ENCODE results near the gene PPP1R1A. TPM values are rescaled to one million over a fixed set of nuclear protein-coding genes. Genes with fewer than 3 reads are reported as not detected.

The PPP1R1A gene
- total and polyA plus RNA-seq, 2 experiments from 2014 or later = 7.6 to 26.9 TPM

- ATAC-seq = peak; percentile 89
- H3K27ac Mint-ChIP-seq = no peak overlapping the region
Measured at GRCh38 chr12:54596526-54596946, 8.1 kb upstream of the PPP1R1A start.

GRCh38 chr12:54595471-54595870 is 7.0 kb upstream of the PPP1R1A start:
- H2AFZ ChIP-seq = no peak overlapping the region
- Mint-ChIP-seq H3K9me3 (no peaks in the 10 kb centered on the region), H3K36me3 (ENCODE audit: low read depth) (no peaks in the 10 kb centered on the region), H3K27ac (no peak overlapping the region), H3K4me1 (peaks cover 14% of the 10 kb centered on the region), H3K27me3 (ENCODE audit: insufficient read depth, low read depth, poor library complexity) (peaks cover 30% of the 10 kb centered on the region), H3K4me3 (no peak overlapping the region)
- TF ChIP-seq ZNF462 (CRISPR knock-in tag; IDR thresholded peaks at IDR 0.05) = no peak
- H3K79me2 ChIP-seq (replicated peaks; ENCODE audit: insufficient read depth) = no peaks in the 10 kb centered on the region
- ATAC-seq (no peak), DNase-seq (ENCODE audit: low spot score) (no peak)
- no peaks in the 10 kb centered on the region for H4K20me1 ChIP-seq (replicated peaks; ENCODE audit: insufficient read depth)
- H3K27me3 ChIP-seq (ENCODE audit: insufficient read depth) = peaks cover 41% of the 10 kb centered on the region; the same call in 1 of the 2 replicates
- H3K9me2 ChIP-seq (ENCODE audit: insufficient read depth) = no peaks in the 10 kb centered on the region
- H3K27ac ChIP-seq (ENCODE audit: low read depth) = no peak overlapping the region
- peaks cover 4% of the 10 kb centered on the region; the same call in 1 of the 2 replicates for H3K4me1 ChIP-seq (ENCODE audit: insufficient read depth)
- no peak overlapping the region for H3K4me3 ChIP-seq
- H3K4me2 ChIP-seq = no peak overlapping the region
- no peaks in the 10 kb centered on the region for H3F3A ChIP-seq (replicated peaks; ENCODE audit: low read depth)
- H3K36me3 ChIP-seq (ENCODE audit: insufficient read depth) = no peaks in the 10 kb centered on the region

More at GRCh38 chr12:54596526-54596946, 8.1 kb upstream of the PPP1R1A start:
- peaks cover 4% of the 10 kb centered on the region for H3K4me1 Mint-ChIP-seq
- Histone ChIP-seq H3K79me2 (replicated peaks; ENCODE audit: insufficient read depth) (no peaks in the 10 kb centered on the region), H3K27me3 (ENCODE audit: insufficient read depth) (peaks cover 34% of the 10 kb centered on the region; the same call in 1 of the 2 replicates), H4K20me1 (replicated peaks; ENCODE audit: insufficient read depth) (no peaks in the 10 kb centered on the region), H3K4me2 (no peak overlapping the region), H3K4me1 (ENCODE audit: insufficient read depth) (no peaks in the 10 kb centered on the region; the same call in 1 of the 2 replicates), H3K9me2 (ENCODE audit: insufficient read depth) (no peaks in the 10 kb centered on the region), H3K4me3 (no peak overlapping the region), H3F3A (replicated peaks; ENCODE audit: low read depth) (no peaks in the 10 kb centered on the region), H3K27ac (ENCODE audit: low read depth) (no peak overlapping the region), H3K36me3 (ENCODE audit: insufficient read depth) (no peaks in the 10 kb centered on the region), H2AFZ (no peak overlapping the region)
- no peaks in the 10 kb centered on the region for H3K36me3 Mint-ChIP-seq (ENCODE audit: low read depth)
- peak; percentile 83 to 89 for TF ChIP-seq CTCF (conservative IDR thresholded peaks at IDR 0.05; ENCODE audit: low read depth in 2 of 2)
- TF ChIP-seq STAT1 (IDR thresholded peaks at IDR 0.05; ENCODE audit: unreplicated experiment) = no peak
- H3K9me3 Mint-ChIP-seq = no peaks in the 10 kb centered on the region
- H3K27me3 Mint-ChIP-seq (ENCODE audit: insufficient read depth, low read depth, poor library complexity) = peaks cover 23% of the 10 kb centered on the region
- peak; percentile 91 for DNase-seq (ENCODE audit: low spot score)
- no peak overlapping the region for H3K4me3 Mint-ChIP-seq
